Measurements from ENCODE around the gene CTBS. TPM values are rescaled to one million over a fixed set of nuclear protein-coding genes. Genes with fewer than 3 reads are reported as not detected.

Gene CTBS
- total and polyA plus RNA-seq, 2 of the 8 experiments (the other 6 are each of a cell fraction or from before 2014, with no cell fraction given) = 3.3 to 4.1 TPM

DNA sequence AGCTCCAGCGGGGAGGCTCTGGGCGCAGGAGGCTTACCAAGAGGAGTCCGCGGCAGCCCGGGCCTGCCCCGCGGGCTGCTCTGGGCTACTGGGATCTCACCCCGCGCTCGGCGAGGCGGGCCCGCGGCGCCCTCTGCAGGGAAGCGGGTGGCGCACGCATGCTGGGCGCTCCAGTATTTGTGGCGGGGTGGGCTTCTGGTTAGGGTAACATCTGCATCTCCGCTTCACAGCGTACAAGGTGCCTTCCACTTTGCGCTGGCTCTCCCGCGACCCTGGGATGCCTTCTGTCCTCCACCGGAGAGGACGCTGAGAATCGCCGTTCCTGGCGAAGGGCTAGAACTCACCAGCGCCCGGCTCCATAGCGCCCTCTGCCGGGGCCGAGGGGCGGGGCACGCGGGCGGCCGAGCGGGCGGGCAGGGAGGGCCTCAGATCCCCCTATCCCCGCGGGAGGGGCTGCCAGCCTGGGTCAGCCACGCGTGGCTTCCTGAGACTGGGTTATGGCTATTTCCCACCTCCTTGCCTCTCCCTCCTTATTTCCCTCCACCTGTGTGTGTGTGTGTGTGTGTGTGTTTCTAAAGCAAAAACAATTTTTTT lies 46.6 kb upstream of the CTBS start:
- Histone ChIP-seq H3K4me3 (ENCODE audit: extremely low read depth in 1 of 4, insufficient read depth in 2 of 4, low read depth in 3 of 4, low read length in 4 of 4) (peak overlapping the region; percentile 26 to 75 (median 66)), H2BK120ac (replicated peaks; ENCODE audit: low read depth, low read length) (no peak overlapping the region), H3K79me1 (ENCODE audit: low read depth, low read length) (no peaks in the 10 kb centered on the region), H3K4ac (replicated peaks; ENCODE audit: insufficient read length, low read depth, low read length) (no peak overlapping the region), H4K91ac (replicated peaks; ENCODE audit: insufficient read length, low read length) (peak overlapping the region; percentile 91), H2BK20ac (ENCODE audit: low read length) (no peak overlapping the region), H3K23me2 (ENCODE audit: low read depth, low read length) (no peaks in the 10 kb centered on the region; the same call in 1 of the 2 replicates), H2BK15ac (ENCODE audit: low read length) (no peak overlapping the region), H3K27ac (ENCODE audit: low read depth, low read length) (peak overlapping the region; percentile 49; the same call in 1 of the 2 replicates), H3K14ac (ENCODE audit: insufficient read length) (no peak overlapping the region), H3K36me3 (ENCODE audit: control insufficient read depth in 2 of 4, insufficient read depth in 4 of 4, low read length in 3 of 4) (no peaks in the 10 kb centered on the region), H2BK5ac (ENCODE audit: low read depth, low read length) (0 out of 2 replicates have a peak overlapping the region, but pooled peaks have one; percentile 75), H3K18ac (ENCODE audit: extremely low read depth, low read length) (peak overlapping the region; percentile 96), H4K20me1 (replicated peaks in 1 of 2; ENCODE audit: control insufficient read depth in 1 of 2, insufficient read depth in 2 of 2, low read length in 2 of 2) (no peaks in the 10 kb centered on the region), H3K79me2 (ENCODE audit: control insufficient read depth in 1 of 2, insufficient read depth in 2 of 2, low read length in 2 of 2) (no peaks in the 10 kb centered on the region), H2AK5ac (ENCODE audit: low read depth, low read length) (no peak overlapping the region), H2AFZ (ENCODE audit: low read length) (peak overlapping the region; percentile 97), H3K9me3 (ENCODE audit: insufficient read depth in 2 of 2, low read depth in 1 of 2, low read length in 1 of 2) (no peaks in the 10 kb centered on the region), H2BK12ac (ENCODE audit: low read depth, low read length) (peak overlapping the region; percentile 90; the same call in 1 of the 2 replicates), H3K4me2 (ENCODE audit: insufficient read depth in 1 of 2, low read depth in 2 of 2, low read length in 2 of 2) (peak overlapping the region; percentile 4 to 78; a peak in 3 of 4 replicates), H3K23ac (ENCODE audit: insufficient read length) (no peak overlapping the region), H3K27me3 (replicated peaks in 1 of 4; ENCODE audit: control insufficient read depth in 3 of 4, extremely low read depth in 1 of 4, insufficient read depth in 3 of 4, low read length in 3 of 4) (no peaks in the 10 kb centered on the region), H3K4me1 (replicated peaks in 1 of 4; ENCODE audit: control insufficient read depth in 3 of 4, insufficient read depth in 4 of 4, low read length in 3 of 4) (peaks cover 0 to 3% (median 0%) of the 10 kb centered on the region in 4 experiments; a peak in 1 of 7 replicates), H4K5ac (ENCODE audit: insufficient read length, low read depth, low read length) (peak overlapping the region; percentile 72), H3K9ac (replicated peaks in 1 of 4; ENCODE audit: extremely low read depth in 1 of 4, low read depth in 3 of 4, low read length in 3 of 4) (peak overlapping the region in 2 of 4 experiments; percentile 65 to 76; a peak in 4 of 7 replicates), H3K56ac (replicated peaks; ENCODE audit: insufficient read length, low read depth, low read length) (peak overlapping the region; percentile 66), H4K8ac (ENCODE audit: extremely low read depth, insufficient read depth, low read length) (peak overlapping the region; percentile 86; the same call in 1 of the 2 replicates)
- 4% methylated on average over 27 of the region's 46 CpGs; no CpG with 5 or more reads in 1 of the 2 experiments for WGBS, 2 experiments (ENCODE audit: extremely low coverage in 1 of 2, insufficient coverage in 1 of 2, insufficient read length in 1 of 2, insufficient replicate concordance in 2 of 2, low coverage in 1 of 2, low lambda C conversion rate in 2 of 2, missing lambda C conversion rate in 1 of 2)
- DNase-seq (ENCODE audit: low read depth in 1 of 2, low spot score in 2 of 2) = peak; percentile 63 to 96
- no peak for FAIRE-seq
- ChIA-PET CTCF (ENCODE audit: partially characterized antibody) (interaction anchor here (0.6 to 2.2 kb wide), 32 partner anchors 9 to 993 kb away, joined by 3 to 11 read pairs (median 3); partner anchors contain the start of gene PRKACB), POLR2A (ENCODE audit: partially characterized antibody) (no interaction called here)
- TF ChIP-seq, protein P1, sequence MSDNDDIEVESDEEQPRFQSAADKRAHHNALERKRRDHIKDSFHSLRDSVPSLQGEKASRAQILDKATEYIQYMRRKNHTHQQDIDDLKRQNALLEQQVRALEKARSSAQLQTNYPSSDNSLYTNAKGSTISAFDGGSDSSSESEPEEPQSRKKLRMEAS (IDR thresholded peaks at IDR 0.05) = peak; percentile 42; the same call in 1 of the 2 replicates
- peak; percentile 69; the same call in 1 of the 2 replicates for TF ChIP-seq PHF8 (conservative IDR thresholded peaks at IDR 0.05; ENCODE audit: low read depth, low read length)
- TF ChIP-seq RAD21 (IDR thresholded peaks at IDR 0.05 in 1 of 2, conservative IDR thresholded peaks at IDR 0.05 in 1 of 2; ENCODE audit: low read depth in 2 of 2, low read length in 2 of 2) = peak; percentile 43 to 48
- 0 out of 2 replicates have a peak, but pooled peaks have one; percentile 5 for TF ChIP-seq JUND (IDR thresholded peaks at IDR 0.05; ENCODE audit: low read length)
- peak; percentile 86 for TF ChIP-seq ASH2L (IDR thresholded peaks at IDR 0.05; ENCODE audit: low read length)
- TF ChIP-seq TBP (IDR thresholded peaks at IDR 0.05; ENCODE audit: low read depth, low read length) = peak; percentile 71; the same call in 1 of the 2 replicates
- TF ChIP-seq, protein P2, sequence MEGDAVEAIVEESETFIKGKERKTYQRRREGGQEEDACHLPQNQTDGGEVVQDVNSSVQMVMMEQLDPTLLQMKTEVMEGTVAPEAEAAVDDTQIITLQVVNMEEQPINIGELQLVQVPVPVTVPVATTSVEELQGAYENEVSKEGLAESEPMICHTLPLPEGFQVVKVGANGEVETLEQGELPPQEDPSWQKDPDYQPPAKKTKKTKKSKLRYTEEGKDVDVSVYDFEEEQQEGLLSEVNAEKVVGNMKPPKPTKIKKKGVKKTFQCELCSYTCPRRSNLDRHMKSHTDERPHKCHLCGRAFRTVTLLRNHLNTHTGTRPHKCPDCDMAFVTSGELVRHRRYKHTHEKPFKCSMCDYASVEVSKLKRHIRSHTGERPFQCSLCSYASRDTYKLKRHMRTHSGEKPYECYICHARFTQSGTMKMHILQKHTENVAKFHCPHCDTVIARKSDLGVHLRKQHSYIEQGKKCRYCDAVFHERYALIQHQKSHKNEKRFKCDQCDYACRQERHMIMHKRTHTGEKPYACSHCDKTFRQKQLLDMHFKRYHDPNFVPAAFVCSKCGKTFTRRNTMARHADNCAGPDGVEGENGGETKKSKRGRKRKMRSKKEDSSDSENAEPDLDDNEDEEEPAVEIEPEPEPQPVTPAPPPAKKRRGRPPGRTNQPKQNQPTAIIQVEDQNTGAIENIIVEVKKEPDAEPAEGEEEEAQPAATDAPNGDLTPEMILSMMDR (IDR thresholded peaks at IDR 0.05; ENCODE audit: control extremely low read depth in 1 of 3, insufficient read depth in 1 of 3, low read depth in 1 of 3, low read length in 3 of 3) = peak; percentile 71 to 78 (median 74)
- 0 out of 2 replicates have a peak, but pooled peaks have one; percentile 19 for TF ChIP-seq CREB1 (IDR thresholded peaks at IDR 0.05)

Measured in H1 (cell line).